Measurements from ENCODE around the gene STK24.

- TF ChIP-seq ZSCAN29 (IDR thresholded peaks at IDR 0.05) (no peak), EZH2 (IDR thresholded peaks at IDR 0.05; ENCODE audit: borderline replicate concordance, control insufficient read depth, low read depth, low read length) (no peak), RAD21 (IDR thresholded peaks at IDR 0.05; ENCODE audit: insufficient read depth, low read depth, low read length) (no peak), BACH1 (IDR thresholded peaks at IDR 0.05; ENCODE audit: borderline replicate concordance) (no peak), HDAC6 (IDR thresholded peaks at IDR 0.05; ENCODE audit: unreplicated experiment) (no peak), YY1 (IDR thresholded peaks at IDR 0.05; ENCODE audit: low read depth, low read length) (no peak), ATF2 (IDR thresholded peaks at IDR 0.05; ENCODE audit: low read length) (no peak), USF1 (IDR thresholded peaks at IDR 0.05; ENCODE audit: borderline replicate concordance, extremely low read length, insufficient read depth, low read depth, low read length) (no peak)
These were observed 148.5 kb downstream of the STK24 start for GRCh38 chr13:98428256-98428966.
